WTC11 (cell line): ENCODE measurements around the gene PUSL1.

Experiments
- ATF3 ChIP-seq: sonication (generic); formaldehyde crosslinking; conservative IDR thresholded peaks from 2 replicates; pipeline ENCODE4 v1.8.1; 2022; ENCODE audit warnings: mild to moderate bottlenecking, missing genetic modification reagents
- CTCF ChIP-seq: fragments of 200-600 bp; IDR thresholded peaks from 2 replicates; pipeline ENCODE4 v1.8.0; 2022; ENCODE audit warnings: antibody characterized with exemption
- E2F1 ChIP-seq: sonication (generic); formaldehyde crosslinking; IDR thresholded peaks from 2 replicates; pipeline ENCODE4 v1.8.0; 2022; ENCODE audit warnings: mild to moderate bottlenecking, missing genetic modification reagents
- E2F5 ChIP-seq: sonication (generic); formaldehyde crosslinking; IDR thresholded peaks from 2 replicates; pipeline ENCODE4 v1.8.1; 2022; ENCODE audit warnings: mild to moderate bottlenecking, moderate library complexity, missing genetic modification reagents
- EMX1 ChIP-seq: fragments of 250-450 bp; sonication (Bioruptor Pico); IDR thresholded peaks from 2 replicates; pipeline ENCODE4 v1.8.0; 2021; ENCODE audit warnings: mild to moderate bottlenecking
- ETV6 ChIP-seq: sonication (generic); formaldehyde crosslinking; IDR thresholded peaks from 2 replicates; pipeline ENCODE4 v1.8.1; 2022; ENCODE audit warnings: mild to moderate bottlenecking, missing genetic modification reagents
- MAX ChIP-seq: sonication (generic); formaldehyde crosslinking; IDR thresholded peaks from 2 replicates; pipeline ENCODE4 v1.8.0; 2022; ENCODE audit warnings: mild to moderate bottlenecking, missing genetic modification reagents
- NR2C2 ChIP-seq: sonication (generic); formaldehyde crosslinking; IDR thresholded peaks from 2 replicates; pipeline ENCODE4 v1.8.0; 2022; ENCODE audit warnings: mild to moderate bottlenecking, missing genetic modification reagents
- SMAD3 ChIP-seq: sonication (generic); formaldehyde crosslinking; IDR thresholded peaks from 2 replicates; pipeline ENCODE4 v1.8.0; 2022; ENCODE audit warnings: missing genetic modification reagents, mild to moderate bottlenecking, borderline replicate concordance
- SP1 ChIP-seq: sonication (generic); formaldehyde crosslinking; conservative IDR thresholded peaks from 2 replicates; pipeline ENCODE4 v1.8.1; 2022; ENCODE audit warnings: missing genetic modification reagents
- ZNF512 ChIP-seq: sonication (generic); formaldehyde crosslinking; IDR thresholded peaks from 2 replicates; pipeline ENCODE4 v1.8.1; 2022; ENCODE audit warnings: missing genetic modification reagents, borderline replicate concordance
- TF ChIP-seq, protein P1 (sequence below): sonication (generic); formaldehyde crosslinking; IDR thresholded peaks from 2 replicates; pipeline ENCODE4 v1.8.1; 2023; ENCODE audit warnings: mild to moderate bottlenecking, moderate library complexity, missing genetic modification reagents
- TF ChIP-seq, protein P2 (sequence below): sonication (generic); formaldehyde crosslinking; IDR thresholded peaks from 2 replicates; pipeline ENCODE4 v1.8.1; 2023; ENCODE audit warnings: mild to moderate bottlenecking, missing genetic modification reagents, moderate library complexity
- TF ChIP-seq, protein P3 (sequence below): sonication (generic); formaldehyde crosslinking; IDR thresholded peaks from 2 replicates; pipeline ENCODE4 v1.8.1; 2022; ENCODE audit warnings: low read depth, missing genetic modification reagents, borderline replicate concordance

GRCh38 chr1:1326075-1326605, 17.7 kb downstream of the PUSL1 start:
- TF ChIP-seq CTCF (no peak), MAX (CRISPR knock-in tag) (no peak), ZNF512 (CRISPR knock-in tag) (no peak), E2F5 (no peak), E2F1 (no peak), SP1 (CRISPR knock-in tag) (no peak), EMX1 (CRISPR knock-in tag) (no peak), SMAD3 (CRISPR knock-in tag) (no peak), NR2C2 (CRISPR knock-in tag) (no peak), ETV6 (CRISPR knock-in tag) (no peak), ATF3 (no peak)
- TF ChIP-seq, protein P1, sequence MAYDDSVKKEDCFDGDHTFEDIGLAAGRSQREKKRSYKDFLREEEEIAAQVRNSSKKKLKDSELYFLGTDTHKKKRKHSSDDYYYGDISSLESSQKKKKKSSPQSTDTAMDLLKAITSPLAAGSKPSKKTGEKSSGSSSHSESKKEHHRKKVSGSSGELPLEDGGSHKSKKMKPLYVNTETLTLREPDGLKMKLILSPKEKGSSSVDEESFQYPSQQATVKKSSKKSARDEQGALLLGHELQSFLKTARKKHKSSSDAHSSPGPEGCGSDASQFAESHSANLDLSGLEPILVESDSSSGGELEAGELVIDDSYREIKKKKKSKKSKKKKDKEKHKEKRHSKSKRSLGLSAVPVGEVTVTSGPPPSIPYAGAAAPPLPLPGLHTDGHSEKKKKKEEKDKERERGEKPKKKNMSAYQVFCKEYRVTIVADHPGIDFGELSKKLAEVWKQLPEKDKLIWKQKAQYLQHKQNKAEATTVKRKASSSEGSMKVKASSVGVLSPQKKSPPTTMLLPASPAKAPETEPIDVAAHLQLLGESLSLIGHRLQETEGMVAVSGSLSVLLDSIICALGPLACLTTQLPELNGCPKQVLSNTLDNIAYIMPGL (CRISPR knock-in tag) = no peak
- TF ChIP-seq, protein P2, sequence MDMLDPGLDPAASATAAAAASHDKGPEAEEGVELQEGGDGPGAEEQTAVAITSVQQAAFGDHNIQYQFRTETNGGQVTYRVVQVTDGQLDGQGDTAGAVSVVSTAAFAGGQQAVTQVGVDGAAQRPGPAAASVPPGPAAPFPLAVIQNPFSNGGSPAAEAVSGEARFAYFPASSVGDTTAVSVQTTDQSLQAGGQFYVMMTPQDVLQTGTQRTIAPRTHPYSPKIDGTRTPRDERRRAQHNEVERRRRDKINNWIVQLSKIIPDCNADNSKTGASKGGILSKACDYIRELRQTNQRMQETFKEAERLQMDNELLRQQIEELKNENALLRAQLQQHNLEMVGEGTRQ (CRISPR knock-in tag) = no peak
- TF ChIP-seq, protein P3, sequence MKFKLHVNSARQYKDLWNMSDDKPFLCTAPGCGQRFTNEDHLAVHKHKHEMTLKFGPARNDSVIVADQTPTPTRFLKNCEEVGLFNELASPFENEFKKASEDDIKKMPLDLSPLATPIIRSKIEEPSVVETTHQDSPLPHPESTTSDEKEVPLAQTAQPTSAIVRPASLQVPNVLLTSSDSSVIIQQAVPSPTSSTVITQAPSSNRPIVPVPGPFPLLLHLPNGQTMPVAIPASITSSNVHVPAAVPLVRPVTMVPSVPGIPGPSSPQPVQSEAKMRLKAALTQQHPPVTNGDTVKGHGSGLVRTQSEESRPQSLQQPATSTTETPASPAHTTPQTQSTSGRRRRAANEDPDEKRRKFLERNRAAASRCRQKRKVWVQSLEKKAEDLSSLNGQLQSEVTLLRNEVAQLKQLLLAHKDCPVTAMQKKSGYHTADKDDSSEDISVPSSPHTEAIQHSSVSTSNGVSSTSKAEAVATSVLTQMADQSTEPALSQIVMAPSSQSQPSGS = no peak
